DMS114 treated with DMSO at 0.1 percent for 48 hours (cell line): Measurements from ENCODE around the gene PHF14.

Experiments used
- DNase-seq: peaks from one replicate; lab custom pipeline; 2025; ENCODE audit not compliant: unreplicated experiment; lab: John Stamatoyannopoulos, UW

The PHF14 gene

DNA sequence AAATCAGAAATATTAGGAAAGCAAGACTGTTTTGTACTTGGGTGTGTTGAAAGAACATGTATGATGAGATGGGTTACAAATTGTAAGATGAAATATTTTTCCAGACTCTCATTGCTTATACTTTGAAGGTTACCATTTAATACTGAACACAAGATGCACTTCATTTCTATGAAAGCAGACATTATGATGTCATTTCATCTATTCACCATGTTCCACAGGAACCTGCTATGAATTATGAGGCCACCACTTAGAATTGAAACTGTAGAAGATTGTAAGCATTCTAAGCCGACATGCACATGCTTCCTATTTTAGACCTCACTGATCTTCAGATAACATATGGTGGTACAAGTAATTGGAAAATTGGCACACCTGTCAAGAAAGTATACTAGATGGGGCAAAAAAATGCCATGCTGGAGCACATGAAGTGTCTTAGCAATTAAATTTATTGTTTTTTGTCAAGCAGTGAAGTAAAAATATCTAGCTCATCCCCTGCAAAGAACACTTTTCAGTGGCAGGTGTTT is 195.0 kb downstream of the PHF14 start:
- DNase-seq = no peak

DNA sequence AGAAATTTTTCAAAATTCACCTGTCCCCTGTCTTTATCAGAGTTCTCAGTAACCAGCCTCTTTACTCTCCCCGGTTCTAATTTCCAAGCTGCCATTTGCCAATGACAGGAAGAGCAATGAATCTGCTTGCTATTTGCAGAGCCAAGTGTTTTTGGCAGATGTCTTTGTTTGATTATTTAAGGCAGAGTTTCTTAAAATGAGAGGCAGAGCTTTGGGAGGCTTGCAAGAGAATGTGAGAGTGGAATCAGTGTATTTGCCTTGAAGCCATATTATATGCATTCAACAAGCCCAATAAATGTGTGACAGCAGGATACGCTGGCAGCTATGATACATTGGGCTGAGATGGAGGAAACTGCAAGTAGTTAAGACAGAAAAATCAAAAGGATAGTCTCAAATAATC is 196.5 kb downstream of the PHF14 start:
- no peak for DNase-seq

DNA sequence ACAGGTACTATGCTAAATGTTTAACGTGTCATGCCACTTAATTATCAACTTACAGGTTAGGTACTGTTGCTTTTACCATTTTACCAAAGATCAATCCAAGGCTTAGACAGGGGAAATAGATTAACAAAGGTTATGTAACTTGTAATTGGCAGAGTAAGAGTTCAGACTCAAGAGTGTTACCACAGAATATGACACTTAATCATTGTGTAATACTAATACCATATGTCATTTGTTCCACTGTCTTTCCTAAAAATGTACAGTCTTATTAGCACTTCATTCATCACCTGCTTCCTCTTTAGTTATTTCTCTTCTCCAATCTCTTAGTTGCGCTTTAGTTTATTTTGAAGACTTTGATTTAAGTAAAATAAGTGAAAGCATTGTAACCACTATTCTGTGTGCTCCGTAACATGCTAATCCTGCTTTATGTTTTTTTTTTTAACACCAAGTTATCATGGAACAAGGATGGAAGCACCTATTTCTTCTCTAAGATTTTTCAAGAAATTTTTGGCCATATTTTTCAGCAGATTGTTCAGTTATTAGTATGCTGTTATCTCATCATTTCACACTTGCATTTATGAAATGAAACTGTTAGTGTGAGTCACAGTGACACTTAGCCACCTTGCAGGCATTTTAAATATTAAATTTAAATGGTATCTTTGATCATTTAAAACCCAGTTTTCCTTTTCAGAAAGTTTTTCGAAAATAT is 197.3 kb downstream of the PHF14 start:
- DNase-seq = no peak

DNA sequence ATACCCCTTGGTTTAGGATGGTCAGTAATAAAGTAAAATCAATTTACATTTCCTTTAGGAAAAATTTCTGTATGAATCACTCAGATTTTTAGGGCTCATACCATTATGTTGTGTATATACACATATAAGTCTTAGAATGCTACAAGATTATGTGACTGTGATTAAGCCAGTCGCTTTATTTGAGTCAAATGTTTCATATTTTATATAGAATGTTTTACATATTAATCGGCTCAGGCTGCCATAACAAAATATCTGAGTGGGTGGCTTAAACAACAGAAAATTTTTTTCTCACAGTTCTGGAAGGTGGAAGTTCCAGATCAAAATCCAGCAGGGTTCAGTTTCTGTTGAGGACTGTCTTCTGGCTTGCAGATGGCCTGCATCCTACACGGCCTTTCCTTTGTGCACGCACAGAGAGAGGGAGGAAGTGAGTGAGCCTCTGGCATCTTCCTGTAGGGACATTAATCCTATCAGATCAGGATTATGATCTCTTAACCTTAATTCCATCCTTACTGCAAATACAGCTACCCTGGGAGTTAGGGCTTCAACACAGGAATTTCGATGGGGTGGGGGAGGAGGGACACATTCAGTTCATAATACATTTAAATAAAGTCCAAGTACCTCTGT is 198.0 kb downstream of the PHF14 start:
- no peak for DNase-seq

DNA sequence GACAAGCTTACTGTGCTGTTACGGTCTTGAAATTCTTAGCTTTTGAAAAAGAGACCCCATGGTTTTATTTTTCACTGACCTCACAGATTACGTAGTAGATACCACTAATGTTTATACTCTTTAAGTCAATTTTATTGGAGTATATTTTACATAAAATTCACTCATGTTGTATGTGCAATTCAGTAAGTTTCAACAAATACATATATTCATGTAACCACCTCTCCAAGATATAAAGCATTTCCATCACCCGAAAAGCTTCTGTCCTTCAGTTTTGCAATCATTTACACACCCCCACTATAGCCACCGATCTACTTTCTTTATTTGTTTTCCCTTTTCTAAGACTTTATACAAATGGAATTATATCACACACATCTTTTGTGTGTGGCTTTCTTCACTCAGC is 199.2 kb downstream of the PHF14 start:
- DNase-seq = no peak

DNA sequence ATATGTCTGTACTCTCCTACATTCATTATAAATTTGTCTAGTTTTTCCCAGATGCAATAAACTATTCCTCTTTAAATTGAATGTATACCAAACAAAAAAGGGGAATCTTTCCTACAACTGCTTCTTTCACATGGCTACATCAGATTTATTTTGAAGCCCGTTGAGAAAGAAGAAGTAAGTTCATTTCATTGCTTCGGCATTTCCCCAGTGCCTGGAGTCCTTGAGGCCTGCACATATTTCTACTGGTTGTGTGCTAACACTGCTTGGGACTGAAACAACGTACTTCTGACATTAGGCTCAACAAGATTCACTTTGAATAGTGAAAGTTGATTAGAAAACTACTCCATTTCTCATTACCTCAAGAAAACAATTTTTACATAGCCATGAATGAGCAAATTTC is 201.7 kb downstream of the PHF14 start:
- no peak for DNase-seq

DNA sequence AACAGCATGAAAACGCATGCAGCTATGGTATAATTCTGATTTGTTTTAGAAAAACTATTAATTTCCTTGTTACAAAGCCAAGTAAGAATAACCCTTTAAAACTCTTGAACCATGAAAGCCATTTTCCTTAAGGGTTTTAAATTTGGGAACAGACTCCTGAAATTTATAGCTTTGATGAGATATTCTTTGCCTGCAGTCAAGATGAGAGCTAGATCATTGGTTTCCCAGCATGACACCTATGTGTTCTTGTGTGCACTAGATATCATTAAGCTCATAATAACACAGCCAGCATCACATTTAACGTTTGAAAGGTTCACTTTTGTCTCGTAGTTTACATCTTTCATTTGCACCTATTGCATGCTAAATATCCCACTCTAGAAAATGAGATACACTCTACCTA is 202.2 kb downstream of the PHF14 start:
- DNase-seq = no peak

DNA sequence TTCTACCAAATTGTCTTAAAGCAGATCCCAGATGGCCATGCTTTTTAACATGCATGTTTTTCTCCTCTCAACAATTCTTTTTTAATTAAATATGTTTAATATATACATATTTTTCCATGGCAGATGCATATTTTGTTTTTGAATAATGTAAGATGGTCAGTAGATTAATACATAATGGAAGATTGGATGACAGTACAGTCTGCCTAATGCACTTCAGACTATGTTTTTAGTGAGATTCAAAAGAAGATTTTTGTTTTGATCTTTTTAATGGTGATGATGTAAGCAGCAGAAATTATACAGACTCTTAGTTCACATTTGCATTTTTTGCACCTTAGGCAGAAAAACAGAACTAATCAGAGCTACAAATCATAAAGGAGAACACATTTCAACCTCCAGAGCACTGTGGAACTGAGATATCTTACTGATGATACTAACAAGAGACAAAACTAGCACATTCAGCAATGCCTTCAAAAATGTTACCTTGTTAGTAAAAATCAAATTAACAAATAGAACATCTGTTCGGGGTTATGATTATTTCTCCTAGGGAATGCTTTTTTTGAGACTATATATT is 203.4 kb downstream of the PHF14 start:
- no peak for DNase-seq

DNA sequence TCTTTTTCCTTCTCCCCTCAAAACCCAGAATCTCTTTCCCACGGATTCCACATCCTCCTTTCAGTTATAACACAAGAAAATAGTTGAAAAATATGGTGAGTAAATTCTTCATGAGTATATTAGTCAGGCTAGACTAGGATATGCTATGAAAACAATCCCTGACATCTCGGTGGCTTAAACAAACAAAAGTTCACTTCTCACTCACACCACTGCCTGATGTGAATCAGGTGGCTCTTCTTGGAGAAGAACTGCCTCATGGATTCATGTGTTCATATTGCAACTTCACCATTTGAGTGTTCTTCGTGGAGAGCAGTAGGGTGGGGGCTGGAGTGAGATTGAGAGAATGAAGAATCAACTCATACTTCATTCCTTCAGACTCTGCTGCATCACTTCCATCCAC is 204.1 kb downstream of the PHF14 start:
- no peak for DNase-seq

DNA sequence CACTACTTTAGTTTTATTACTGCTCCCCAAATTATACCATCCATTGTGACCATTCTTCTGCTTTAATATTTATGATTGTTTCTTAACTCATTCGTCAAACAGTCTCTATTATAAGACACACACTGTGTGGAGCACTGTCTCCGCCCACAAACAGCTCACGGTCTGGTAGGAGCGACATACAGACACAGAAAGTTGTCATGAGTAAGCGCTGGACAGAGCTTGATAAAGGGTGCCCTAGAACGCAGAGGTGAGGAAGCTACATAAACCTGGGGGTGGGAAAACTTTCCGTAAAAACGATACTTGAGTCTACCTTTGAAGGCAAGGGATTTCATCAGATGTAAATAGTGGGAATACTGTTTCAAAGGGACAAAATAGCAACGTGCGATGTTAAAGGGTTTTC is 207.9 kb downstream of the PHF14 start:
- DNase-seq = no peak

DNA sequence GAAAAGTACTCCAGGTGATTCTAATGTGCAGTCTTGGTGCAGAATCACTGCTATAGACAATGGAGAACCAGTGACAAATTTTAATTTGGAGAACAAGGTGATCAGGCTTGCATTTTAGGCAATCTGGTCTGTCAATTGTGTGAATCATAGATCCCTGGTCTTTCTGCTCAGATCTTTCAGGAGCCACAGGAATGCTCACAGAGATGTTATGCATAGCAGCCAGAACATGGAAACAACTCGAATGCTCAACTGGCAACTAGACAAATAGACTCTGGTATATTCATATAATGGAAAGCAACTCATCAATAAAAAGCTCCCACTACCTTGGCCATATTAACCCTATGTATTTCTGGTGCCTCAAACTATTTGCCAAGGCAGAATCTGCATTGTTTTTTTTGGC is 209.1 kb downstream of the PHF14 start:
- no peak for DNase-seq

DNA sequence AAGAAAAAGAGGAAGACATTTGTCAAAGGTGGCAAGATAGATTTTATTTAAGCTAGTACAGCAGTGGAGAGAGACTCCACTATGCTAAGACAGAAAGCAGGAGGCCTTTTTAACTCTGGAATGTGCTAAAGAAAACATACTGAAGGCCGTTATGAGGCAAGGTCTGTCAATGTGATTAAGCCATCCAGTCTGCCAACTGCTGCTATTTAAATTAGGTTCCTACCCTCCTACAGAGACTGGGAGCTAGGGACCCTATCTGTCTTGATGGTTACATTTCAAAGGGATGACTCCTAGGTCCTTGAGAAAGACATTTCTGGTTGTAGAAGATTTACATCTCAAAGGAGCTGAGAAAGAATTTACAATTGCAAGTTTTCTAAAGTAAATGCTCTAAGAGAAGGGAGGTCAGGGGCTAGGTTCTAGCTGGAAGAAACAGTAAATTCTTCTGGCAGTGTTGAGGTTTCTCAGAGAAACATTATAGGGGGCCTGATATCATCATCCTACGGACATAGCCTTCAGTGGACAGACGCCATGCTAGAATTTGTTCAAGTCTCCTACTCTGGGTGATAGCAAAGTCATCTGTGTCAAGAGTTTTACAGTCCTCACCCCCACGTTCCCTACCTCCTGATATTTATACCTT is 211.6 kb downstream of the PHF14 start:
- no peak for DNase-seq

DNA sequence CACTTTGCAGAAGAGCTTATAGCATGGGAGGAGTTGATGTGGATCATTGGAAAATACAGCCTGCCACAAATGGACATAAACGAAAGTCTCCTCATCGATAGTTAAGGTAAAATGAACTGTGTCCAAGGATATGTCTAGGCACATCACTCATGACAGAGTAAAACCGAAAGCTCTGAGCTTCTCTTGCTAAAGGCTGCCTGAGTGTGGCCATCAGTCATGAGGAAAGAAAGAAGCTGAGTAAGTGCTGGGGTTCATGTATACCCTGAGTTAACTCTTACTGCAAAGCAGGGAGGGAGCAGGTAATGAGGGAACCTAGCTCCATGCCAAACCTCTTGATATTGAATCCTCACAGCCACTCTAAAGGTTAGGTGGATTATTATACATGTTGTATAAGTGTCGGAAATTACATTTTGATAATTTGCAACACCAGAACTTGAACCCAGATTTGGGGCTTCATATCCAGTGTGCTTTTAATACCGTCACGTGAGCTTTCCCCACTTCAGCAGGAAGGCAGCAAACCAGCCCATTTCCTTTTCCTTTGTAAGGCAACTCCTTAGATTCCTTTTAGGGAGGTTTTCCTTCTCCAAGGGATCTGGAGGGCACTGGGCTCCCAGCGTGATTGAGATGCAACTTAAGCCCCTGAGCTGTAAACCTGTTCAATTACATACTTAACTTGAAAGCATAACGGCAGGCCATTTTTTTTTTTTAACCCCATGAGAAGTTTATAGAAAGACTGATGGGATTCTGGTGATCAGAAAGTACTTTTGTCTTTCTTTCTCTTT is 215.0 kb downstream of the PHF14 start:
- DNase-seq = no peak

DNA sequence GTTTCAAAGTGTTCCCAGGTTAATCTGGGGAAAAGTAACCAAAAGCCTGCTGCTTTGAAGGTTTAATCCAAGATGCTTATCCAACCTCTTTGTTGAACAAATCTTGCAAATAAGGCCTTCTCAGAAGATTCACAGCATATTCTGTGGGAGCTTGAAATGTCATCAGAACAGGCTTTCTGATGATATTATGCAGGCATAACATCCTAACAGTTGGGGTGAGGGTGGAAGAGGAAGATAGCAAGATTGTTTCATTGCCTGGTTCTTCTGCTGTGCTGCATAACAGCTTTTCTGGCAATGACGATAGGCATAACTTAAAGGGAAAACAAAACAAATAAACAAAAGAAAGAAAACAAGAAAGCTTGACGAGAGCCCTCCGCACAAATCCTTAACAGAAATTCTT is 217.4 kb downstream of the PHF14 start:
- DNase-seq = no peak

DNA sequence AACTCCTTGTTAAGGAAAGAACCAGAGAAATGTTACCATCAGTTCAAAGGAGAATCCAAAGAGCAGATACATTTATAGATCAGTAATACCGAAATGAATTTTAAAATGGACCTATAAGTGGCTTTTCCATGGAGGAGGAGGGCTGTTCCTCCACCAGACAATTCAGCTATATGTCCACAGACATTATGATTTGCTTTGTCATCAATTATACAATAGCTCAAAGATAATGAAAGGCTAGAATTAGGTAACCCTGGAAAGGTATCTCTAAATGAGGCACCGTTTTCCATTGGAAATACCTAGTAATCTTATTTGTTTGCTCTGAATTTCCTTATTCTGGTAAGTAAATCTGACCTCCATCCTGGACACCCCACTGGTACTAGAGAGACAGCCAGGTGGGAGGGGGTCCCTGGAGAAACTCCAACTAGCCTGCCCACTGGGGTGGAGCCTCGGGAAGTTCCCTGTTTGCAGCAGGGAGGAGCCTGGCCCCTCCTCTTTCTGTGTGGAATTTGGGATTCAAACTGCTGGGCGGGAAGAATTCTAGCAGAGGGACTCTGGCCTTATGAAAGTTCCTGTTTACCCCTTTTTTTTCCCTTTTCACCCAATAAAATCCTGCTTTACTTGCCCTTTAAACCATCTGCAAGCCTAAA is 218.0 kb downstream of the PHF14 start:
- DNase-seq = no peak

DNA sequence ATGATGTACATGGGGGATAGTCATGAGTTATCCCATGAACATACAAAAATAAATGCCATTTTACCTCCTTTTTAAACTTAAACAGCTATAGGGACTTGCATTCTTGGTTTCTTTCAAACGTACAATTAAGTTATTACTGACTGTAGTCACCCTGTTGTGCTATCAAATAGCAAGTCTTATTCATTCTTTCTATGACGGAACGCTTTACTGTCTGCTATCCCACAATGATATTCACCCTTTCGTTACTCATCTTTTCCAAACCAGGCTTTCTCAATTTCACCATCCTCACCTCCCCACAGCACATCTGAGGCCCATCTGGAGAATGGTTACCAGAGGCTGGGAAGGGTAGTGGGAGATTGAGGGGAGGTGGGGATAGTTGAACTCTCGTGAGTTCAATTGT is 218.8 kb downstream of the PHF14 start:
- no peak for DNase-seq

DNA sequence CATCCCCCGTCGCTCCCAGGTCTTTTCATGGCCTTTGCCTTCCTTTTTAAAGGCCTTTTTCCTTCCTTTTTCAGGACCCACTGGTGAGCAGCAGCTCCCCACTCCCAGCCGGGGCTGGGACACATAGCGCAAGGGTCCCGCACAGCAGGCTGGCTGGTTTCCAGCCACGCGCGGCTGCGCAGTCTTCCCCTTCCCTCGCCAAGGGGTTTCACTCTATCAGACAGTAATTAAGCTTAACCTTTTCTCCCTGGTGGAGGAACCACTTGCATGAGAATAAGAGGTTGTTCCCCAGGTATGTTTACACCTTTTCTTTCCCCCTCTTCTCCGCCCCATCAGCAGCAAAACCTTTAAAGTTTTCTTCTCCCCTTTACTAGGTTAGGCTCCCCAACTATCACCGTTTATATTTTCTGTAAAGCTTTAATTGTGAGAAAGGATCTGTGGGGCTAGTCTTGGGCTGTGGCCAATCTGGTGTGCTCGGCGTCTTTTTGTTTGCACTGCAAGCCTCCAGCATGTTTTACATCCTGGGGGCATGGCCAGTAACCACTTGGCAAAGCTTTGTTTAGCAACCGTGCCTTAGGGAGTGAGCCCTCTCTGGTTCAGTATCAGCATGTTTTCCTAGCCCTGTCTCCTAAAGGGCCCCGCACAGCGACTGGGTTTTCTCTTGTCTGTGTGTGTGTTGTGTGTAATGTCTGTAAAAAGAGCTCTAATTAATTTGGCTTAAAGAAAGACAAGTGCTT is 219.6 kb downstream of the PHF14 start:
- DNase-seq = no peak

DNA sequence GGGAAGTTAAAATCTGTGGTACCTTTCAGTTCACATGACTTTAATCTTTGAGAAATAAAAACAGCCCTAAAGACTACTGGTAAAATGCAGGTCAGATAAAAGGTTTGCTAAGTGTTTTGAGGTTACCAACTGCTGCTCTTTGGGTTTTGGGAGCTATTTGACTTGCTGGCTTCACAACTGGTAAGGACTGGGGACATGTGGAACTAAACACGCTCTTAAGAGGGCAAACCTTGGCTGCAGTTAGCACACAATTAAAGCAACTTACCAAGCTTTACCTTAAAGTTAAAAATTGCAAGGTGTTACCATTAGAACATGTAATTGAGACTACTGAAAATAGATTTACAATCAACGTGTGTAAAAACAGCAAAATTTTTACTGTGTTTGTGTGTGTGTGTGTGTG is 220.2 kb downstream of the PHF14 start:
- no peak for DNase-seq

DNA sequence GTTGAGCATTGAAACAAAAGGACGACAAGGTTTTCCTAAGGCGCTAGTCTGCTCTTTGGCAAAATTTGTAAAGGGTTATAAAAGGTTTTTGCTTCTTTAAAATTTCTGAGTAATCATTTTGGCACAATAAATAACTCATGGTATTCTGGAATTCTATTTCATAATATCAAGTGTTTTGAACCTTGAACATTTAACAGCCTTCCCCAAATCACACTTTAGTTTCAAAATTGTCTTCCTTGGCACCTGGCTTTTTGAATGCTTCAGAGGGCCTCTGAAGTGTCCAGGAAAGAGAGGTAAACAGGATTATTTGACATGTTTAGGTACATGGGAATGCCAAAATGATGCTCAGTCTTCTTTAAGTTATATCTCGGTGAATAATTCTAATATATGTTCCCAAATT is 220.8 kb downstream of the PHF14 start:
- no peak for DNase-seq

DNA sequence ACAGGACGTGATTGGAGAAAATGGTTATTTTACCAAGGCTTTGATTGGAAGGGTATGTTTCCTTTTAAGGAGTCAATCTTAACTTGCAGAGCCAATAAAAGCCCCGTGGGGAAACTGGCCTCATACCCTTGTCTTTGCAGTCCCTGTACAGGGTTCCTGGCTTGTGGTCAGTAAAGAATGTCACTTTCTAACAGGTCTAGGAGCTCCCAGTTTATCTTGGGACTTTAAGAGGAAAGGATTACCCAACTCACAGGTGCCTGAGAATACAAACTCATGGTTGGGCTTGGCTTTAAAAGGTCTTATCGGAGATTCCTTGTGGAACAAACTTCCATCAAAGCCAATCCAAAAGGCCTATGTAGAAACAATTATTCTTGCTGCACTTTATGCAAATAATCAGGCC is 221.8 kb downstream of the PHF14 start:
- DNase-seq = no peak
